ENCODE results near the gene MYORG.

The MYORG gene

GRCh38 chr9:34376596-34377403, at the start of gene MYORG:
Gene MYORG, minus strand, starts transcription at chr9:34376898. Its CDS starts 3,955 bp downstream, at chr9:34372943.
- in situ Hi-C loops (cut with MboI; ENCODE audit: low sequenced_read_pairs), result no loop called here

- in situ Hi-C loops (cut with MboI; ENCODE audit: low sequenced_read_pairs), result loop anchor here (10.0 to 25.0 kb wide), 2 partner anchors 85 to 167 kb away; partner anchors contain the start of gene CNTFR
These were observed 43.2 kb upstream of the MYORG start for GRCh38 chr9:34419716-34420504.

- in situ Hi-C loops (cut with MboI; ENCODE audit: low sequenced_read_pairs), result loop anchor here (25.0 kb wide), 1 partner anchor 170 kb away; the partner anchor contains the start of gene CNTFR
These were observed 41.0 kb upstream of the MYORG start for GRCh38 chr9:34417734-34418133.

- in situ Hi-C loops (cut with MboI; ENCODE audit: low sequenced_read_pairs), result loop anchor here (25.0 kb wide), 1 partner anchor 174 kb away; the partner anchor contains the start of gene CNTFR
These were observed 36.6 kb upstream of the MYORG start for GRCh38 chr9:34413231-34413852.

- in situ Hi-C loops (cut with MboI; ENCODE audit: low sequenced_read_pairs), result loop anchor here (25.0 kb wide), 1 partner anchor 175 kb away; the partner anchor contains the start of gene CNTFR
These were observed 35.6 kb upstream of the MYORG start for GRCh38 chr9:34412336-34412735.

GRCh38 chr9:34409154-34409553, 32.5 kb upstream of the MYORG start:
- in situ Hi-C loops (cut with MboI; ENCODE audit: low sequenced_read_pairs), result loop anchor here (10.0 to 25.0 kb wide), 2 partner anchors 86 to 178 kb away; partner anchors contain the start of gene CNTFR

GRCh38 chr9:34408173-34408572, 31.5 kb upstream of the MYORG start:
- in situ Hi-C loops (cut with MboI; ENCODE audit: low sequenced_read_pairs), result loop anchor here (10.0 to 25.0 kb wide), 2 partner anchors 87 to 179 kb away; partner anchors contain the start of gene CNTFR

GRCh38 chr9:34406219-34406618, 29.5 kb upstream of the MYORG start:
- in situ Hi-C loops (cut with MboI; ENCODE audit: low sequenced_read_pairs), result loop anchor here (10.0 to 25.0 kb wide), 2 partner anchors 89 to 181 kb away; partner anchors contain the start of gene CNTFR

- in situ Hi-C loops (cut with MboI; ENCODE audit: low sequenced_read_pairs), result loop anchor here (10.0 to 25.0 kb wide), 2 partner anchors 89 to 182 kb away; partner anchors contain the start of gene CNTFR
These were observed 29.0 kb upstream of the MYORG start for GRCh38 chr9:34405719-34406118.

- in situ Hi-C loops (cut with MboI; ENCODE audit: low sequenced_read_pairs), result loop anchor here (10.0 to 25.0 kb wide), 2 partner anchors 91 to 184 kb away; partner anchors contain the start of gene CNTFR
These were observed 27.1 kb upstream of the MYORG start for GRCh38 chr9:34403554-34404380.

- in situ Hi-C loops (cut with MboI; ENCODE audit: low sequenced_read_pairs), result loop anchor here (10.0 to 25.0 kb wide), 2 partner anchors 94 to 186 kb away; partner anchors contain the start of gene CNTFR
These were observed 24.2 kb upstream of the MYORG start for GRCh38 chr9:34400686-34401602.

- in situ Hi-C loops (cut with MboI; ENCODE audit: low sequenced_read_pairs), result loop anchor here (10.0 to 25.0 kb wide), 2 partner anchors 95 to 187 kb away; partner anchors contain the start of gene CNTFR
These were observed 23.6 kb upstream of the MYORG start for GRCh38 chr9:34400275-34400674.

- in situ Hi-C loops (cut with MboI; ENCODE audit: low sequenced_read_pairs), result loop anchor here (10.0 to 25.0 kb wide), 2 partner anchors 95 to 188 kb away; partner anchors contain the start of gene CNTFR
These were observed 23.0 kb upstream of the MYORG start for GRCh38 chr9:34399729-34400128.

GRCh38 chr9:34398875-34399274, 22.2 kb upstream of the MYORG start:
- in situ Hi-C loops (cut with MboI; ENCODE audit: low sequenced_read_pairs), result no loop called here

GRCh38 chr9:34396276-34397214, 19.8 kb upstream of the MYORG start:
- in situ Hi-C loops (cut with MboI; ENCODE audit: low sequenced_read_pairs), result no loop called here

- in situ Hi-C loops (cut with MboI; ENCODE audit: low sequenced_read_pairs), result no loop called here
These were observed 15.8 kb upstream of the MYORG start for GRCh38 chr9:34392511-34392910.

- in situ Hi-C loops (cut with MboI; ENCODE audit: low sequenced_read_pairs), result no loop called here
These were observed 10.5 kb upstream of the MYORG start for GRCh38 chr9:34387239-34387638.
